ENCODE measurements around the gene TMEM62. TPM values are rescaled to one million over a fixed set of nuclear protein-coding genes. Genes with fewer than 3 reads are reported as not detected.

Gene TMEM62
- total RNA-seq, 1 experiment from 2014 or later: 7.2 TPM

GRCh38 chr15:43106486-43106829, 26.9 kb upstream of the TMEM62 start:
- Histone ChIP-seq H4K8ac (replicated peaks; ENCODE audit: insufficient read length, low read depth, low read length) (no peak overlapping the region), H3K27ac (ENCODE audit: insufficient read length, low read depth, low read length) (no peak overlapping the region), H3K23ac (ENCODE audit: insufficient read length, low read depth, low read length) (no peak overlapping the region), H2BK120ac (ENCODE audit: low read depth, low read length, poor library complexity, severe bottlenecking) (no peak overlapping the region), H2BK20ac (ENCODE audit: low read depth, low read length, poor library complexity, severe bottlenecking) (no peak overlapping the region), H3K27me3 (ENCODE audit: insufficient read depth, low read length) (no peaks in the 10 kb centered on the region), H3K4ac (ENCODE audit: low read depth, low read length) (no peak overlapping the region), H2BK5ac (ENCODE audit: insufficient read length, low read length) (no peak overlapping the region), H2BK15ac (ENCODE audit: low read depth, low read length) (no peak overlapping the region), H4K20me1 (ENCODE audit: control insufficient read depth, insufficient read depth, insufficient read length) (no peaks in the 10 kb centered on the region), H2AK5ac (ENCODE audit: insufficient read length, low read length) (no peak overlapping the region), H3K18ac (ENCODE audit: insufficient read length, low read depth, low read length) (peak overlapping the region; percentile 42), H3K23me2 (ENCODE audit: insufficient read length, low read depth, low read length, poor library complexity, severe bottlenecking) (peaks cover 8% of the 10 kb centered on the region), H3K4me1 (ENCODE audit: insufficient read depth, low read length) (no peaks in the 10 kb centered on the region), H3K79me1 (ENCODE audit: insufficient read depth, low read depth, low read length, poor library complexity, severe bottlenecking) (peaks cover 9% of the 10 kb centered on the region), H4K91ac (ENCODE audit: insufficient read length, low read depth, low read length) (no peak overlapping the region), H4K5ac (ENCODE audit: insufficient read length, low read depth, low read length) (no peak overlapping the region), H2BK12ac (ENCODE audit: insufficient read length, low read depth, low read length) (no peak overlapping the region), H2AFZ (ENCODE audit: low read length) (peak overlapping the region; percentile 61), H3K9me3 (ENCODE audit: control insufficient read depth, low read depth, low read length) (no peaks in the 10 kb centered on the region), H3K79me2 (ENCODE audit: insufficient read depth, low read length) (peaks cover 1% of the 10 kb centered on the region; the same call in 1 of the 2 replicates), H3T11ph (ENCODE audit: low read length) (no peak overlapping the region), H3K56ac (ENCODE audit: insufficient read length, low read depth, low read length) (no peak overlapping the region), H3K9ac (ENCODE audit: extremely low read depth, insufficient read length, low read length) (peak overlapping the region; percentile 79), H3K14ac (ENCODE audit: insufficient read depth, low read length) (no peak overlapping the region), H3K4me2 (ENCODE audit: insufficient read depth, insufficient read length, low read length) (peak overlapping the region; percentile 99)
- Mint-ChIP-seq H3K9me3 (no peaks in the 10 kb centered on the region), H3K4me3 (peak overlapping the region; percentile 94 to 98), H3K4me1 (peaks cover 11 to 13% of the 10 kb centered on the region in 2 experiments), H3K27ac (peak overlapping the region; percentile 34 to 98 (median 96); a peak in 4 of 7 replicates), H3K27me3 (ENCODE audit: low read depth) (peaks cover 6% of the 10 kb centered on the region), H3K36me3 (ENCODE audit: insufficient read depth in 1 of 3, low read depth in 3 of 3) (peaks cover 2 to 10% (median 9%) of the 10 kb centered on the region in 3 experiments; a peak in 4 of 7 replicates)
- TF ChIP-seq CTCF (conservative IDR thresholded peaks at IDR 0.05): no peak
- DNase-seq: no peak
- WGBS (ENCODE audit: extremely low coverage, insufficient read length, low lambda C conversion rate): no CpG with 5 or more reads among the region's 7 CpGs

Measured in H9 (cell line).